Transverse colon (tissue), 4 donors: ENCODE measurements around the gene GPC6.

ENCODE experiments used
- EP300 ChIP-seq: sonication (generic); formaldehyde crosslinking; IDR thresholded peaks from one replicate; pipeline ENCODE4 v1.6.1; 2017; ENCODE audit warnings: antibody characterized with exemption, low read depth
- POLR2A ChIP-seq: fragments of 450-650 bp; IDR thresholded peaks from one replicate; pipeline ENCODE4 v1.6.1; 2016; ENCODE audit warnings: antibody characterized with exemption, mild to moderate bottlenecking, moderate library complexity
- POLR2AphosphoS5 ChIP-seq, 3 donors: sonication (generic); formaldehyde crosslinking; IDR thresholded peaks; one replicate each; pipeline ENCODE4 v1.6.1; 2016; ENCODE audit warnings: antibody characterized with exemption in 3 of 3
- TF ChIP-seq, protein P1 (sequence below), 5 experiments: fragments of 200-600 bp in 3 of 5; fragments of 450-650 bp in 2 of 5; sonication (generic) in 3 of 5; IDR thresholded peaks; 1 replicate in 2 of 5; 2 replicates in 3 of 5; pipeline ENCODE4 v1.5.1; 2016 to 2017; ENCODE audit warnings: antibody characterized with exemption in 5 of 5, inconsistent platforms in 3 of 5, mild to moderate bottlenecking in 2 of 5, moderate library complexity in 1 of 5

DNA sequence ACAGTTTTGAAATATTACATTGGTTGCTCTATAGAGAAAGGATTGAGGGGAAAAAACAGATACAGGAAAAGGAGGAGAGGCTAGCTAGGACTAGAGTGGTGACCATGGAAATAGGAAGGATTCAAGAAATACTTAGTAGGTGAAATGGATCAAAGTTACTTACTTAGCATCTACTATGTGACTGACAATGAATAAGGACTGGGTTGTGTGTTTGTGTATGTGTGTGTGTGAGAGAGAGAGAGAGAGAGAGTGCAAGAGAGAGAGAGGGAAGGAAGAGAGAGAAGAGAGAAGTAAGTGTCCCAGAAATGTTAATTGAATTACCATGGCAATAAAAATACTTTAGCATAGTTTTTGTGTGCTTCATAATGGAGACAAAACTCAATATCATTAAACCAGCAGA lies 7.9 kb downstream of the GPC6 start:
- TF ChIP-seq, protein P1, sequence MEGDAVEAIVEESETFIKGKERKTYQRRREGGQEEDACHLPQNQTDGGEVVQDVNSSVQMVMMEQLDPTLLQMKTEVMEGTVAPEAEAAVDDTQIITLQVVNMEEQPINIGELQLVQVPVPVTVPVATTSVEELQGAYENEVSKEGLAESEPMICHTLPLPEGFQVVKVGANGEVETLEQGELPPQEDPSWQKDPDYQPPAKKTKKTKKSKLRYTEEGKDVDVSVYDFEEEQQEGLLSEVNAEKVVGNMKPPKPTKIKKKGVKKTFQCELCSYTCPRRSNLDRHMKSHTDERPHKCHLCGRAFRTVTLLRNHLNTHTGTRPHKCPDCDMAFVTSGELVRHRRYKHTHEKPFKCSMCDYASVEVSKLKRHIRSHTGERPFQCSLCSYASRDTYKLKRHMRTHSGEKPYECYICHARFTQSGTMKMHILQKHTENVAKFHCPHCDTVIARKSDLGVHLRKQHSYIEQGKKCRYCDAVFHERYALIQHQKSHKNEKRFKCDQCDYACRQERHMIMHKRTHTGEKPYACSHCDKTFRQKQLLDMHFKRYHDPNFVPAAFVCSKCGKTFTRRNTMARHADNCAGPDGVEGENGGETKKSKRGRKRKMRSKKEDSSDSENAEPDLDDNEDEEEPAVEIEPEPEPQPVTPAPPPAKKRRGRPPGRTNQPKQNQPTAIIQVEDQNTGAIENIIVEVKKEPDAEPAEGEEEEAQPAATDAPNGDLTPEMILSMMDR (IDR thresholded peaks at IDR 0.05) = no peak
- TF ChIP-seq POLR2AphosphoS5 (IDR thresholded peaks at IDR 0.05) = no peak
- TF ChIP-seq POLR2A = no peak
- TF ChIP-seq EP300 = no peak
